HG02588 (cell line): ENCODE measurements around the gene DMC1.

Source experiments
- ATAC-seq: cut with Tn5 transposase; IDR thresholded peaks from one replicate; pipeline ENCODE4 v1.9.1; 2021; ENCODE audit warnings: mild to moderate bottlenecking, moderate library complexity; ENCODE audit not compliant: unreplicated experiment

Gene DMC1

DNA sequence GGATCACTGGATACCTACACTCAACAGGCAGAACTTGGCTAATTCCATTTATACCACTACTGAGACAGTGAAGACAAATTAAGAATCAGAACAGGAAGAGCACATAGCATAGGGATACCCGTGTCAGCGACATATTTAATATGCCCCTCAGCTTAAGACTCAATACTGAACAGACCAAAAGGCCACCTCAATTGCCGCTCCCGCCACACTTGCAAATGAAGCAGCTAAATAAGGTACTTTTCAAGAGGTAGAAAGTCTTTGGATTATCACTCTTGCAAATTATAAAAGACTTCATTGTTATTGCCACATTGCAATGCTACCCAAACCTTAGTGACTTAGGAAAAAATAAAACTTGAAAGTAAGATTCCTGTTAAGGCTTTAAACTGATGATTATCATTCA, 67.0 kb downstream of the DMC1 start:
- ATAC-seq, result no peak

DNA sequence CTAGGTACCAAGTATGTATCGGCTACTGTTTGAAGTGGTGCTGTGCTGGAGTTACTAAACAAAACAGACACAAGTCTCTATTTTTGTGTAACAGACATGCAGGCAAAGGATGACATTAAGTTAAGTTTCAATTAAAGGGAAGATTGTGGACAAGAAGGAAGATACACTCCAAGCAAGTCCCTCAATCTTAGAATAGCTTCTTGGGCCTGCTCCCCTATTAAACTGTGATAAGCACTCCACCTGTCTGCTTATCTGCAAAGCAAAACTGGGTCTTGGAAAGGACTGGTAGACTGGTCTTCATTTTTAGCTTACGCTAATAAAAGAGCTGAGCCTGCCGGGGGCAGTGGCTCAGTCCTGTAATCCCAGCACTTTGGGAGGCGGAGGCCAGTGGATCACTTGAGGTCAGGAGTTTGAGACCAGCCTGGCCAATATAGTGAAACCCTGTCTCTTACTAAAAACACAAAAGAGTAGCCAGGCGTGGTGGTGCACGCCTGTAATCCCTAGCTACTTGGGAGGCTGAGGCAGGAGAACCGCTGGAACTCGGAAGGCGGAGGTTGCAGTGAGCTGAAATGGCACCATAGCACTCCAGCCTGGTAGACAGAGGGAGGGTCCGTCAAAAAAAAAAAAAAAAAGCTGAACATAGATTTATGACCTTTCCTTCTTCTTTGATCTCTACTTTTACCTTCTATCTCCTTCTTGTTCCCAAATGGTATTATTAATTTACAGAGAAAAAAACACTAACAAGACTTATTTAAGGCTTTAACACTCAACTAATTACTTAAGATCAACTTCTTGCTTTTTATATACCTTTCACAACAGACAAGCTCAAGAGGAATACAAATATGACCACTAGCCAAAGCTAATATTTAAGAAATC, 67.9 kb downstream of the DMC1 start:
- no peak for ATAC-seq

GRCh38 chr22:38497869-38498268, 72.1 kb downstream of the DMC1 start:
- ATAC-seq, result no peak

- no peak for ATAC-seq
Measured at GRCh38 chr22:38494939-38495338, 75.0 kb downstream of the DMC1 start.

DNA sequence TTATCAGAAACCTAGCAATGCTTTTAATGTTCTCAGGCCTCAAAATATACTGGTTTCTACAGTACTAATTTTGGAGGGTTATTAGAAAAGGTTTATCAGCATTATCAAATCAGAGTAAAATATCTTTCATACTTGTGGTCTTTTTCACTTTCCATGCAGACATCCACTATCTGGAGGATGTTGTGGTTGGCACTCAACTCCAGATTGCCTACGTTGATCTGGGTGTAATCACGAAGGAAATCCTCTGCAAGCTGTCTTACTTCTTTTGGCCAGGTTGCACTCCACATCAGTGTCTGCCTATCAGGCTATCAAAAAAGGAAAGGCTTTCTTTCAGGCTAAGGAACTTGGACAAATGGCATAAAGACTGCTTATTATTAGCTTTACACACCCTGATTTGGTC, 75.5 kb downstream of the DMC1 start:
- ATAC-seq, result no peak

DNA sequence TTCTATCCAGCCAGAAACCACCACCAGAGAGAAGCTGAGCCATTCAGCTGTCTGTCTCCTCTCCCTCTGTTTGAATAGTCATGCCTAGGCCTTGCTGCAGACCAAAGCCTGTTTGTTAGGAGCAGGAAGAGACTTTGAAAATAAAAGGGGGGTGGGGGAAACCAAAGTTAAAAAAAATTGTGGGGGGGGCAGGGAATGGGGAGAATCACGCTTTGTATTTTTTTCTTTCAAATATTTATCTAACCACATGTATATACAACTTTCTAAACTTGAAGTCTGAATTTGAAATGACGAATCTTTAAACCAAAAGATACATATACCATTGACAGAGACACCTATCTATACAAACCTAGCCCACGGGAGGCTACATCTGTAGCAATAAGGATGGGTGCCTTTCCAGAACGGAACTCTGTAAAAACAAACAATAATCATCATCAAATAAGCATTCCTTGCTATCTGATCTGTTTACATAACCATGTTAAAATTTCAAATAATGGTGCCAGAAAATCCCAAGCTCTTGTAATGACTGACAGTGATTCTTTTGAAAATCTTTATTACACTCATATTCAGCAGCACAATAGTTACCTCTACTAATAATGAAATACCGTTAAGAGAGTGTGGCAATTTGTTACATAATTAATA, 78.2 kb downstream of the DMC1 start:
- ATAC-seq, result no peak

DNA sequence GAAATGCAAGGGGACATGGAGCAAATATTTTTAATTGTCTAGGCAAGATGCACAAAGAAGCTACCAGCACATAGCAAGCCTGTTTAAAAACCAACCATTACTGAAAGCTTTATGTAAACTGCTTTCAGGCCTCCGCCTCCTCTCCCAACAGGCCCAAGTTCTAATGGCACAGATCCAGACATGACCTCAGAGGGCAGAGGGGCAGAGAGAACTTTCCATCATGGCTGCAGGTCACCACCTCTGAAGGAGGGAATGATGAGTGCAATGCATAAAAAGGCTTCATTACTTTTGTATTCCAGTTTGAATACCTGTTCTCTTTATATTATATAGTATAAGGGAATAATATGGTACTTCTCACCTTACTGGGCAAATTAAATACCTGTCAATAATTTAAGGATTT, 79.1 kb downstream of the DMC1 start:
- ATAC-seq, result no peak

- ATAC-seq, result no peak
Measured at GRCh38 chr22:38490475-38490874, 79.5 kb downstream of the DMC1 start.

DNA sequence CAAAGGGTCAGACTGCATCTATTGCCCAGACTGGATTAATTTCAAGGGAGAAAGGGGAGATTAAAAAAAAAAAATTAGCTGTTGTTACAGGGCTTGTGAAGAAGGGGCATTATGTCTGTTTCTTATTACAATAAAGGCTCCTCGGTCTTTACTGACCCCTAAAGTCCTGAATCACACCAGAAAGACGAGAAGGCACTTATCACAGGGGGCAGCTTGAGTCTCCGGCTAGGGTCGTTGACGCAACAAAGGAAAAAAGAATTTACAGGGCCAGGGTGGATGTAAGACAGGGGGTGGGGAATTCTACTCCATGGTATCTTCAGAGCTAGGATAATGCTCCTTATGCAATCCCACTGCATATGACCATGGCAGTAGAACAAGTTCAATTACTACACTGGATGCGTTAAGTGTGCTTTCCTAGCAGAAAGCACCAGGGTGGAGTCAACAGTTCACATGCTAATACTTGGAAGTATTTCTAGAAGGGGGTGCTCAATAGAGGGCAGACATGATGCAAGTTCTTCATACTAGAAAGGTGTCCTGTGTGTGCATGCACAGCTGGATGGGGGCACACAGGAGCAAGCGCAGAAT, 80.3 kb downstream of the DMC1 start:
- ATAC-seq, result no peak

GRCh38 chr22:38489142-38489541, 80.8 kb downstream of the DMC1 start:
- ATAC-seq, result no peak

DNA sequence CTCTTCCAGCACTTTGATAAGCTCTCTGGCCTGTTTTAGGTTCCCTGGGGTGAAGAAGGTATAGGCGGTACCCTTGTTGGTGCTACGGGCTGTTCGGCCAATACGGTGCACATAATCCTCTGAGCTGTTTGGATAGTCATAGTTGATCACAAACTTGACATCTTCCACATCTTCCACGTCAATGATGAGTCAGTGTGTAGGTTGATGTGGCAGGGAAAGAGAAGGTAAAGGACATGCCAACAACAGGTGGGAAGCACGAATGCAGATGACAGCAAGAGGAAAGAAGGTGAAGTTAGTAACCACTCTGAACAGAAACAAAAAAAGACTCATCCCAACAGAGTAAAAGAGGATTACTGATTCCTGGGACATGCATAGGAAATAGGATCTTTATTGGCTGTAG, 82.0 kb downstream of the DMC1 start:
- no peak for ATAC-seq

- ATAC-seq, result no peak
Measured at GRCh38 chr22:38485783-38486182, 84.2 kb downstream of the DMC1 start.

DNA sequence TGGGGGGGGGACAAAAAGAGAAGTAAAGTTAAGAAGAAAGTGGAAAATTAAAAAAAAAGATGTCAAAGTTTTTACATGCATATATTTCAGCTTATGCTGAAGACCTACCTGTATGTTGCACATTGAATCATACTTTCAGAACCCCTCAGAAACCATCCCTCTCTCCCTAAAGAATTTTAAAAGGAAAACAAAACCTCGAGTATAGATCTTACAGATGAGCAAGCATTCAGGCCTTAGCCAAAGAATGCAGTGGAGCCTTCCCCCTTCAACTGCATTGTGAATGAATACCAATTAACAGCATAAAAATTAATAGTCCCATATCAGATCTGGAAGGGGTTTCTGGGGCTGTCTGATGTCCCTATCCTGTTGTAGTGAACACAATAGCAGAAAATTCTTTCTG, 85.7 kb downstream of the DMC1 start:
- no peak for ATAC-seq

GRCh38 chr22:38482662-38483308, 87.2 kb downstream of the DMC1 start:
- ATAC-seq, result no peak

DNA sequence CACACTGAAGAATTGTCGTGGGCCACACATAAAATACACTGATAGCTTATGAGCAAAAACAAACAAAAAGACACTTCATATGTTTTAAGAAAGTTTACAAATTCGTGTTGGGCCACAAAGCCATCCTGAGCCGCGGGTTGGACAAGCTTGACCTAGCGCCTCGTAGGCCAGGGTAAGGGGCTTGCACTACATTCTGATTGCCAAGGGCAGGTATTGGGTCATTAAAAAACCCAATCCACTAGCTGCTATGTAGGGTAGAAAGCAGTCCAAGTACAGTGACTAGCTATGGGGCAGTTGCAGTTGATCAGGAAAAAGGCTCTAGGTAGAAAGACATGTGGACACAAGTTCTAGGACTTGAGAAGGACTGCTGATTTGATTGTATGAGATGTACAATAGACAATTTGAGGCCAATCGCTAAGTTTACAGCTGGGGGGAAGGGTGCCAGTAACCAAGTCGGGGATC, 88.1 kb downstream of the DMC1 start:
- no peak for ATAC-seq

GRCh38 chr22:38481162-38481870, 88.7 kb downstream of the DMC1 start:
- ATAC-seq, result no peak

DNA sequence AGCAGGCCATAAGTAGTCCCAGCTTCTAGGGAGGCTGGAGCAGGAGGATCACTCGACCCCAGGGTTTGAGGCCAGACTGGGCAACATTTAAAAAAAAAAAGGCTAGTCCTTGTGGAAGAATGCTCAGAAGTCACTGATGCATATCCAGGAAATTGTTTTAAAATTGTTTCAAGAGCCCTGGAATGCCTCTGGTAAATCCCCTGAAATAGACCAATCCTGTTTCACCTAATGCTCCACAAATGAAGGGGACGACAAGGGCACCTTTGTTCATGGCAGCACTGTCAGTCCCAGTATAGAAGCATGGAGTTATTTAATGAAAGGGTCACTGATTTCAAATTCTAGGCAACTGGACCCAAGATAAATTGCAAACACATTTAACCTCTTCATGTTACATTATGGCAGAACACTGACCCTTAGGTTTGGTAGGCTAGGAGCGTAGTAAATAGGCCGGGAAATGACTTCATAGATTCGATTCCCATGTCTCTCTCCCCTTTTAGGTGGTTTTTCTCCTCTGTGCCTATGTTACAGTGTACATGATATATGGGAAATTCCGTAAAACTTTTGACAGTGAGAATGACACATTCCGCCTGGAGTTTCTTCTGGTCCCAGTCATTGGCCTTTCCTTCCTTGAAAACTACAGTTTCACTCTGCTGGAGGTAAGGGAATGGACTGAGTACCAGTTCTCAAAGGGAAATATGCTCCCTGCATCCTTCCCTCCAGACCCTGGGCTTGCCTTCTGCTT, 90.7 kb downstream of the DMC1 start:
- ATAC-seq, result no peak

- no peak for ATAC-seq
Measured at GRCh38 chr22:38477585-38477984, 92.4 kb downstream of the DMC1 start.

DNA sequence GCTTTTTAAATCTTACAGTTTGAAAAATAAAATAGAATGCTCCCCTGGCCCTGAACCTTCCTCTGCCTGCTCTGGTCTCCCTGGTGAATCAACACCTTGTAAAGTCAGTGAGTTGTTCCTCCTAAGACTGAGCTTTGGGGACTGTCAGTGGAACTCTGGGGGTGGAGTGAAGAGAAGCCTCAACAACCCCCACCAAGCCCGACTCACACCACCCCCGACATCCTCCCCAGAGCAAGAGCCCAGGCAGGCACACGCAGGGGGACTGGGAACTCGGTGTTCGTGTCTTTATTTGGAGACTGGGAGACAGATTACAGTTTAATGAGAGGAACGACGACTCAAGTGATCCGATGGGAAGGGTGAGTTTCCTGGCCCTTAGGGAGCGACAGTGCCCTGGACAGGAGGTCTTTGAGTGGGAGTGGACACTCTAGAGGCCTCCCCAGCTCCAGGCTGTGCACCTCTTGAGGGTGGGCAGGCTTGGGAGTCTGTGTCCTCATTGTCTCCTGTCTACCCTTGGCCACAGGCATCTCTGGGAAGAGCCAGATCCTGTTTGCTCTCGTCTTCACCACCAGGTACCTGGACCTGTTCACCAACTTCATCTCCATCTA, 95.9 kb downstream of the DMC1 start:
- ATAC-seq, result no peak

GRCh38 chr22:38471237-38471636, 98.7 kb downstream of the DMC1 start:
- ATAC-seq, result no peak
